RCC 7860 (cell line): ENCODE results near the gene RAPGEF4.
"Not testable (repeated sequence)": the region's sequence is repeated elsewhere in the genome, so short reads cannot be mapped to it uniquely, and the experiment has no call there.

Experiments used
- DNase-seq: peaks from one replicate; pipeline ENCODE4 v3.0.0-alpha.2; 2015; ENCODE audit warnings: low spot score
- FAIRE-seq: peaks from 2 replicates; lab custom pipeline; 2012; peaks lifted over from hg19 to GRCh38; lab: Jason Lieb, UNC

The RAPGEF4 gene

DNA sequence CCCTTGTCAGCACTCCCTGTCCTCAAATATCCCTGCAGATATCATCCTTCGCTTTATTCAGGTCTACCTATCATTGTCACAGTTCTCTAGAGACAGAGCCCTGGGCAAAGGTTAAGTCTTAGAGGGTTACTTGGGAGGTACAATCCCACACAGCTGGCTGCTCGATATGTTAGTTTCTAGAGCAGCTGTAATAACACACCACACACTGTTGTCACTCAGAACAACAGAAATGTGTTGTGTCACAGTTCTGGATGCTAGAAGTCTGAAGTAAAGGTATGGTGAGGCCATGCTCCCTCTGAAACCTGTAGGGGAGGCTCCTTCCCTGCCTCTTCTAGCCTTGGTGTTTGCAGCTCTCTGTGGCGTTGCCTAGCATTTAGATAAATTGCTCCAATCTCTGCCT lies 9.9 kb upstream of the RAPGEF4 start:
- FAIRE-seq: no peak
- no peak for DNase-seq

DNA sequence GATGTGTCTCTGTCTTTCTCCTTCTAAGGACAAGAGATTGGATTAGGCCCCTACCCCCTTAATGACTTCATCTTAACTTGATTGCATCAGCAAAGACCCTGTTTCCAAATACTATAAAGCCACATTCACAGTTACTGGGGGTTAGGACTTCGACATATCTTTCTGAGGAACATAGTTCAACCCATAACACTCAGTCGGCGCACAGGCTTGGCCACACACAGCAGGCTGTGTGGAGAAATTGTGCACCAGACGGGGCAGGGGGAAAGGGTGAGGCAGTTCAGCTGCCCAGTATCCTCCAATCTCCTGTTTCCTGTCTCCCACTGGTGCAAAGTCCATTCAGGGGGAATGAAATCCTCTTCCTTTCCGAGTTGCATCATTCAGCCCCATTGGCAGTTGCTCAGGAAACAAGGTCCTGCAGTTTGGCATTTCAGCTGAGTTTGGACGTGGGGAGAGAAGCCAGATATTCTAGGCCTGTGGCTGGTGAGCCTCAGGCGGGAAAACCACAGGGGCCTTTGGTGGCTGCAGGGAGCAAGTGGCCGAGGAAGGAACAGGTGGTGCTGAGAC lies 9.4 kb upstream of the RAPGEF4 start:
- DNase-seq: no peak
- FAIRE-seq: no peak

DNA sequence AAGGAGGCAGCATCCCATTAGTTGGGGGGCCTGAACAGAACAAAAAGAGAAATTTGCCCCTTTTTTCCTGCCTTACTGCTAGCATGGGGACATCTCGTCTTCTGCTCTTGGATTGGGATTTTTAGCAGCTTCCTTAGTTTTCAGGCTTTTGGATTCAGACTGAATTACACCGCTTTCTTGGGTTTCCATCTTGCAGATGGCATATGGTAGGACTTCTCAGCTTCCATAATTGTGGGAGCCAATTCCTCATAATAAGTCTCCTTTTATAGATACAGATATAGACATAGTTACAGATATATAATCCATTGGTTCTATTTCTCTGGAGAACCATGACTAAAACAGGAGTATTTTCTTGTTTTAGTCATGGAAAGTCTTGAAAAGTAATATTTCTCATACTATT lies 5.2 kb upstream of the RAPGEF4 start:
- no peak for FAIRE-seq

DNA sequence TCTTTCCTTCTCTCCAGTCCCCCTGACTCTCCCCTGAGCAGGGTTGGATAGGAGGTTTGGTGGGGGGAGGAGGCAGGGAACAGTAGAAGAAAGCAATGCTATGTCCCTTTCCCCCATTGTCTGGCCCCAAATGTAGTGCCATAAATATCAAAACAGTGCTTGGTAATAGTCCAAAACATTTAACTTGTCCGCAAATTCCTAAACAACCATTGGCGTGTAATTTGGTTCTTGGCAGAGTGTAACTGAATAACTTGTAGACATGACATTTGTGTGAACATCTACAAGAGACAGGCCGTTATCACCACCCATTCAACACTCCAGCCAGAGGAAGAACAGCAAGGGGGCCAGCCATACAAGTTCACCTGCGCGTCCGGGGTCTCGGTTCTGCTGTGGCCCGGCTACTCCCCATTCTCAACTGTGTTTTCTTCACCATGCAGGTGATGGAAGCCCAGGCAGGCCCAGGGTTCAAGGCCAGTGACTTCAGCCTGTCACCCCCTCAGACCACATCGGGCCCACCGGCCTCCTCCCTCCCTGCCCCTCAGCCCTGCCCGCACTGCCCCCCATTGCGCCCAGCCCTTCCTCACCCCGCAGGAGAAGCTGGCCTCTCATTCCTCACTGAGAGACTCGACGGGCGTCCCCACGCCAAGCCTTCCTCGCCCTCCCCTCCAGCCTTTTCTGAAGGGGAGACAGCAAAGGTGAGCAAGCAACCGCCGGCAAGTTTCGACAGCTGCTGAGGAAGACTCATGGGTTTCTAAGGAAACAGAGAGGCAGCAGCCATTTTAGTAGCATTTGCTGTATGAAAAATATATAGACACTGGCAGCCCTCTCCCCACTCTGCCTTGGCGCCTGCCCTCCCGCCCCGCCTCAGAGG lies 699 bp upstream of the RAPGEF4 start:
- no peak for FAIRE-seq

More for the DNA sequence above, 5.2 kb upstream of the RAPGEF4 start:
- no peak for DNase-seq

DNA sequence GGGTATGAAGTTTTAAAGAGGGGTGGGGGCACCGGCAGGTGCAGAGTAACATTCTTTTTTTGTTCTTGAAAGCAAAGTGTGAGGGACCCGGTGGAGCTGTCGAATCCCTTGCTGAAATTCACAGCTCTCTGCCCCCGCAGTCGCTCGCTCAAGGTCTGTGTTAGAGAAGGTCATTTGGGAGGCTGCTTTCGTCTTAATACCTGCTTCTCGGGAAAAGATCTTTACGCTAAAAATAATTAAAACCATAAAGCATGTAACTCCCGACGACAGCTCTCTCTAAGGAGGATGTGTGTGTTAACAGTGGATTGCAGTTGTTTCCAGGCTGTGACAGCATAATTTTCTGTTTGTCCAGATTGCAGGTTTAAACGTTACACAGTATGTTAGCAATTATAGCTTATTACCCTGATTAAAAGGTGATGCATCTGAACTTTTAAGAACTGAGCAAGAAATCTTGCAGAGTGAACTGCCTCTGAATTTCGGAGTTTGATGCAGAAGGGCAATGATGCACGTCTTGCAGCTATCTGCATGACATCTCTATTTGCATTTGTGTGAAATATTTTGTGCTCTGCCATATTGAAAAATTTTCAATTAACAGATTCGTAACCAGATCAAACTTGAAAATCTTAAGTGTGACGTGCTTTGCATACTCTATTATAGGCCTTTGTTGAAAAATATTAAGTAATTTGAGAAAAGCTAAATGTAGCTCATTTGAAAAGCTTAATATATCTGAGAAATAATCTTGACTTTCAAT lies 954 bp downstream of the RAPGEF4 start:
- DNase-seq: no peak
- no peak for FAIRE-seq

More for the DNA sequence above, 699 bp upstream of the RAPGEF4 start:
- no peak for DNase-seq

DNA sequence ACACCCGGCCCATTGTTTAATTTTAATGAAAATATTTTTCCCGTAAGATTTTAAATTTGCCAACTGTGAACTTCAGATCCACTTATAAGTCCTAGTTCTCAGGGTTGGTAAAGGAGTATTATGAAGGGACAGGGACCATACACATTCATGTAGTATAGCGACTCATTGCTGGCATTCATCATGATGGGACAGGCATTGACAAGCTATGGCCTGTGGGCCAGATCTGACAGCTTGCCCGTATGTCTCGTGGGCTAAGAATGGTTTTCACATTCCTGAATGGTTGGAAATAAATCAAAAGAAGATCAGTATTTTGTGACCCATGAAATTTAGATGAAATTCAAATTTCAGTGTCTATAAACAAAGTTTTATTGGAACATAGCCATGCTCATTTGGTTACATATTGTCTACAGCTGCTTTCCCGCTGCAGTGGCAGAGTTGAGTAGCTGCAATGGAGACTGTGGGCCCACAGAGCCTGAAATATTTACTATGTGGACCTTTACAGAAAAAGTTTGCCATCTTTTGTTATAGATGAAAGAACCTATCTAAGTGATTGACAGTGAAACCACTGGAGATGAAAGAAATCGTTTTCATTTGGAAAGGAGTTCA lies 4.1 kb downstream of the RAPGEF4 start:
- no peak for DNase-seq
- FAIRE-seq: no peak

DNA sequence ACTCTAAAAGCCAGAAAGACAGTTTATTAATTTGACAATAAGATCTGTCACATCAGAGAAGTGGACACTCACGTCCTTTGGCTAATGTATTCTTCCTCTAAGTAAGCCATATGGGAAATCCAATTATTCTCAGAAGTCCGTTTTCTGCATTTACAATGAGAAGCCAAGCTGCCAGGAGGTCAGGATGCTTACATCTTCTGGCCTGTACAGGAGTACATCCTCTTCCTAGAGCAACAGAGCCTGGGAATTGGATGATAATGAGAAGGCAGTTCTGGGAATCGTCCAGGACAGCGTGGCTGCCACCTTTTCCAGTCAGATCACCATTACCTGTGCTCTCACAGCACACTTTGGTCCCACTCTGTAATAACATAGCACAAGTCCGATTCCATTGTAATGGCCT lies 5.2 kb downstream of the RAPGEF4 start:
- no peak for DNase-seq
- no peak for FAIRE-seq

DNA sequence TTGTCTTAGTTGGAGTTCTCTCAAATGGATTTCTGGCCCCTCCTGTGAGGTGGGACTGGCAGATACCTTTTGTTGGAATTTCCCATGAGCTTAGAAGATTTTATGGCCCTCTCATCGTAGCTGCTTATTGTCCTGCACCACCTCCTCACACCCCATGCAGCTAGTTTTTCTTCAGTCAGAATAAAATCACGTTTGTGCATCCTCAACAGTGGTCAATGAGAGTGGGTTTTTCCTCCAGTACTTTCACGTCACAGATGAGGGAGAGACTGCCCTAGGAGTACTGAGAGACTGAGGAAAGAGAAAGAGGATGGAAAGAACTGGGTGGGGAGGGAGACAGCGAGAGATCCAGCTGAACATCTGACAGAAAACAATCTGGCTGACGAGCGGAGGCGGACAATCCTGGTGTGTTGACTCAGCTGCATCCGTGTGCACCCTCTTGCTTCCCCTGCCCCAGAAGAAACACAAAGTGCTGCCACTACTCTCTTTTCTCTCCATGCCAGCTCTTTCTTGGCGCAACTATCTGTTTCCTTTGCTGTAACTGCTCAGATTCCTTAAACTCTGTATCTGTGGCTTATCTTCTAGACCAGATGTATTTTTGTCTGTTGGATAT lies 7.4 kb downstream of the RAPGEF4 start:
- DNase-seq: no peak
- no peak for FAIRE-seq

DNA sequence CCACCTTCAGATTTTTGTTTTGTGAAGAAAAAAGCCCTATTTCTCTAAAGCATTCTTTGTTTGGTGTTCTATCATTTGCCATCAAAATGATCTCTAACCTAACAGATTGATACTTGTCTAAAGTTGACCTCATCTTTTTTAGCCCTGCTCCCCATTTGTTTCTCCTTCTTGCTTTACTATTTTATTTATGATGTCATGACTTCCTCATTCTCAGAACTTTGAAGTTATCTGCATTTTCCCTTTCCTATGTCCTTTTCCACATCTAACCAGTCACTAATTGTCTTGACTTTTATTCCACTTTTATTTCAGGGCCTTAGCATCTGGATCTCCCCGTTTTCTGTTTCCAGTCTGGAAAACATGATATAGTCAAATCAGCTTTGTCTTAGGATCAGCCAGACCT lies 8.3 kb downstream of the RAPGEF4 start:
- no peak for FAIRE-seq
- no peak for DNase-seq

DNA sequence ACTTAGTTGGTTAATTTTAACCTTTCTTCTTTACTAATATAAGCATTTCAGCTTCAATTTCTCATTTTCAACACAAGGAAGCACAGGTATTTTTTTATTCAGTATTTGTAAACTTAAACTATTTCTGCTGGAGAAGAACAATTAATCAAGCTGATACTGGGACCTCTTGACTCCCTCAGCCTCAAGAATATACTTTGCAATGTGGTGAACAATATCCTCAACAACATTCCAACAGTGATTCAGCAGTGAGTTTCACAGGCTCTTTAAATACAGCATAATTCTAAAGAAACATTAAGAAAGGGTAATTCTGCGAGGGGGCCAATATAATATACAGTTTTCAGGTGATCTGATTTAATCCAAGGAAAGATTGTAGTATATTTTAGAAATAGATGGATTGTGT lies 10.0 kb downstream of the RAPGEF4 start:
- DNase-seq (no peak), FAIRE-seq (no peak)

DNA sequence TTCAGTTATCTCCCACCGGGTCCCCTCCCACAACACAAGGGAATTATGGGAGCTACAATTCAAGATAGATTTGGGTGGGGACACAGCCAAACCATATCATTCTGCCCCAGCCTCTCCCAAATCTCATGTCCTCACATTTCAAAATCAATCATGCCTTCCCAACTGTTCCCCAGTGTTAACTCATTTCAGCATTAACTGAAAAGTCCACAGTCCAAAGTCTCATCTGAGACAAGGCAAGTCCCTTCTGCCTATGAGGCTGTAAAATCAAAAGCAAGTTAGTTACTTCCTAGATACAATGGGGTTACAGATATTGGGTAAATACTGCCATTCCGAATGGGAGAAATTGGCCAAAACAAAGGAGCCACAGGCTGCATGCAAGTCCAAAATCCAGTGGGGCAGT lies 12.9 kb downstream of the RAPGEF4 start:
- not testable (repeated sequence) for DNase-seq, FAIRE-seq

DNA sequence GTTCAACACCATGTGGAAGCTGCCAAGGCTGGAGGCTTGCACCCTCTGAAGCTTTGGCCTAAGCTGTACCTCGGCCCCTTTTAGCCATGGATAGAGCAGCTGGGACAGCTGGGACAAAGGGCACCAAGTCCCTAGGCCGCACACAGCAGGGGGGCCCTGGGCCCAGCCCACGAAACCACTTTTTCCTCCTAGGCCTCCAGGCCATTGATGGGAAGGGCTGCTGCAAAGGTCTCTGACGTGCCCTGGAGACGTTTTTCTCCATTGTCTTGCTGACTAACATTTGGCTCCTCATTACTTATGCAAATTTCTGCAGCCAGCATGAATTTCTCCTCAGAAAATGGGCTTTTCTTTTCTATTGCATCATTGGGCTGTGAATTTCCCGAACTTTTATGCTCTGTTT lies 13.7 kb downstream of the RAPGEF4 start:
- FAIRE-seq: no peak
- no peak for DNase-seq

DNA sequence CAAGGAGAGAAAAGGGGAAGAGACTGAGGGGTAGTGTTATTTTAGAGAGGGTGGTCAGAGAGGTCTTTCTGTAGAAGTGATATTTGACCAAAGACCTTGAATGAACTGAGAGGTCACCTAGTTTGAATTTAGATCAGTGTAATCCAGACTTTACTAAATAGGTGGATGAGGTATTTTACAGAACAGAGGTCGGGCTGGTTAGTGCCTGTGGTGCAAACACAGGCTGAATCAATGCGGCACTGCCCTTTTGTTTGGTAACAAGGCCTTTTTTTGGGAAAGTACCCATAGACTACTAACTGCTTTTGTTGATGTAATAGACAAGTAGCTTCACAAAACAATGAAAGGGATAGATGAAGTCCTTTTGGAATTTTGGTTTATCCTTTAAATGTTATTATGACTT lies 15.9 kb downstream of the RAPGEF4 start:
- FAIRE-seq (no peak), DNase-seq (no peak)

DNA sequence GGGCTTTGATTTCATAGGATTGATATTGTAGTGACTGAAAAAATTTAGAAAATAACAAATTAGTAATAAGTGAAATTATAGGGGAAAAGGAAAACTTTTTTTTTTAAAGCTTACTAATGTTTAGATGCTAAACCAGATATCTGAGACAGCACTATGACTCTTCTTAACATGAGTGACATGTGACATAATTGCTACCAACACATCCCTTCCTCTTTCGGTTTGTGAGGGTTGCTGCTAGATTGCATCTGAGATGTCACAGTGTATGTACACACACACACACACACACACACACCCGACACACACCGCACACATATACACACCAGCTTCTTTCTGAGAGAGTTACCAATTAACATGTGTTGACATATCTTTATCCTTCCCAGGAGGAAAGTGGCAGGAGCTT lies 18.0 kb downstream of the RAPGEF4 start:
- FAIRE-seq (no peak), DNase-seq (no peak)

DNA sequence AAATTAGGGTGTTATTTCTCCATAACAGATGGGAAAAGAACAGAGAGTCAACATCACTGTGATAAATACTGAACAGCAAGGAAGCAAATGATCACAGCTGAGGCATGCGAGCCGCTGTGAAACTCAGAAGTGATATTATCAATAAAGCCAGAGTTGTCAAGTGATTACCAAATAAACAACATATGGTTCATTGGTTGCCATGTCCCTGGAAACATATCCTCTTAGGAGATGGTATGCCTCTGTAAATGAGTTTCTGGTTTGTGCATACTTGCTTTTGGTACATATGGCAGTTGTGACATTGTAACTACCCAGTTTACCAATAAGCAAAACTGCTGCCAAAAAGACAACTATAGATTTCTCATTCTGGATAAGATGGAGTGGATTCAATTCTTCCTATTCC lies 23.8 kb downstream of the RAPGEF4 start:
- DNase-seq (no peak), FAIRE-seq (no peak)

DNA sequence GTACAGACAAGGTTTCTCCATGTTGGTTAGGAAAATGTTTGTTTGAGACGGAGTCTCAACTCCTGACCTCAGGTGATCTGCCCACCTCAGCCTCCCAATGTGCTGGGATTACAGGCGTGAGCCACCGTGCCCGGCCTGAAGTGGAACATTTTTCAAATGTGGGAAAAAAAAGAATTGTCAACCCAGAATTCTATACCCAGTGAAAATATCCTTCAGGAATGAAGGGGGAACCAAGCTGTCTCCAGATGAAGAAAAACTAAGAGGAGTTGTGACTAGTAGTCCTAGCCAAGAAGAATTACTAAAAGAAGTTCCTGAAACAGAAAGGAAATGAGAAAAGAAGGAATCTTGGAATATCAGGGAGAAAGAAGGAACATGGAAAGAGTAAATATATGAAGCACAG lies 25.7 kb downstream of the RAPGEF4 start:
- DNase-seq (no peak), FAIRE-seq (no peak)

DNA sequence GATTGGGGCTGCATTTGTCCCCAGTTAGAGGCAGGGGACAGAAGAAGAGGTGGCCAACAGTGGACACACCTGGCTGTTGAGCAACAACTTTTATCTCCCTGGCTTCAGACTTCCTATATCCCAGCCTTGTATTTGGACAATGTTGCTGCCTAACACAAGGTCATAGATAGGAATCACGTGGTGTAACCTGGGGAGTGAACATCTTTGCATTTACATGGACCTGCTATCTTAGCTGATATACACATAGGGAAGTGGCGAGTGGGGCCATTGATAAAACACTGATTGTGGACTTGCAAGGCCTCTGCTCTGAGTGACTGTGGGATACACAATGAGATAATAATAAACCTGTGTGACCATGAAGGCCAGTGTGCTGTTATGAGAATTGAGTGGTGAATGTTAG lies 26.9 kb downstream of the RAPGEF4 start:
- FAIRE-seq (no peak), DNase-seq (no peak)

DNA sequence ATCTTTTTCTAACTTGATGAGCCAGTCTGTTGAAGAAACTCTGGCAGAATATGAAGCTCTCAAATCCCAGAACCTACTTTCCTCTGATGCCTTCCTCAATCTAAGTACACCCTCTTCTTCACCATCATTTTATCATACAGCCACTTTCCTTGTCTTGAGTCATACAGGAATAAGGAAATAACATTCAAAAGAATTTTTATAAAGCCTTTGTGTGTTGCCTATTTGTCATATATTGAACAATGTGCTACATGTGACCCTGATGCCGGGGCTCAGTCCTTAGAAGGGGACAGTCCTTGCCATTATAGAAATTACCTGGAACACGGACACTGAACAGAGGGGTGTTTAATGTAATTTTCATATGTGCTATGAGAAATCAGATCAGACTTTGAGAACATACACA lies 27.4 kb downstream of the RAPGEF4 start:
- DNase-seq: no peak
- FAIRE-seq: no peak

DNA sequence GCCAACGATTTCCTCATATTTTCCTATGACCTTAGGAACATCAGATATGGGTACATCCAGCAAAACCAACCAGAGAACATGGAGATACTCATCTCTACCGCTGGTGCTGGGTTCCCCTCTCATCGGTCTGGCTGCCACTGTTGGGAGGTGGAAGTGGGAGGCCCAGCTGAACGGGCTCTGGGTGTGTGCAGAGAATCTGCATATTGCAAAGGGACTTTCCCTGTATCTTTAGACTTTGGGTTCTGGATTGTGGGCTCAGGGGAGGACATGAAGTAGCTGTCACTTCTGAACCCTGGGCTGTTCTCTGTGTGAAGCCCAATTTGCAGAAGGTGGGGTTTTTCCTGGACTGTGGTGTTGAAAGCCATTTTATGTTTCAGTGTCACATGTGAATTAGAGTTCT lies 30.0 kb downstream of the RAPGEF4 start:
- no peak for FAIRE-seq
- DNase-seq: no peak

DNA sequence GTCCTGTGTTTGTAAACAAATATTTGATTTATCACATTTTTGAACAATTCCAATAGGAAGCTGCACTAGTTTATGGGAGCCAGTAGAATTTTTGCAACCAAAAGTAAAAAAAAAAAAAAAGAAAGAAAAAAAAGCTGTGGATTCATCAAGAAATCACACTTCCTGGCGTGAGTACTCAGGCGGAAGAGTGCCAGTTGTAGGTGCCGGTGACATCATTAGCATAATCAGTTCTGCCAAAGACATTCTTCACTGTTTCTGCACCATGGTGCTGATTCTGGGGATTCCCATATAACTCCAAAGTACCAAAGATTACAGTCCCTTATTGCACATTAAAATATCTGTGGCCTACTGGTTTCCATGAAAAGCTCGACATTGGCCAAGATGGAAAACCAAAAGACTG lies 32.8 kb downstream of the RAPGEF4 start:
- no peak for DNase-seq
- FAIRE-seq: no peak

DNA sequence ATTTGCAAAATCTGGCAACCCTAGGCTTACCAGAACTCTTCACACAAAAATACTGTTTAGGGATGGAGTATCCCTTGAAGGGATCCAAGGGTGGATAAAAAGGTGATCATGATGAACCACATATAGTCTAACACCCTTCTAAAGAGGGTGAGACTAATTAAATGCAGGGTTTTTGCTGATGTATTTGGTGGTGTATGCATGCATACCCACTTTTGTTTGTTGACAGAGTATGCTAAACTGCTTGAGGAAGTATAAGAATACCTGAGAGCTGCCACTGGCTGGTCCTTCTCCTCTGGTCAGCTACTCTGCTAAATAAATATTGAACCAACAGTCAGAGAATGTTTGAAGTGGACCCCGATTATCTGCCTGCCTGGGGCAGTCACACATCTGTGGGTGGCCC lies 34.2 kb downstream of the RAPGEF4 start:
- no peak for FAIRE-seq
- no peak for DNase-seq
